Heart right ventricle (tissue), 16 donors: ENCODE measurements around the gene DPM3. TPM values are rescaled to one million over a fixed set of nuclear protein-coding genes. Genes with fewer than 3 reads are reported as not detected.
A peak's percentile ranks its signal among the peaks of the same experiment; 100 is the strongest.
"Not testable (repeated sequence)": the region's sequence is repeated elsewhere in the genome, so short reads cannot be mapped to it uniquely, and the experiment has no call there.

Experiments
- ATAC-seq, 8 donors: fragments of 200-7000 bp; cut with Tn5 transposase; one replicate each; pipeline ENCODE4 v1.9.1; 2020; ENCODE audit warnings: mild to moderate bottlenecking in 8 of 8, moderate library complexity in 8 of 8, moderate number of reproducible peaks in 1 of 8
- DNase-seq, 2 donors: peaks; one replicate each; pipeline ENCODE4 v3.0.0-alpha.2; 2020
- H3K27ac ChIP-seq, 10 donors: fragments of 200-600 bp; sonication (generic) in 2 of 10; one replicate each; pipeline versions ENCODE4 v1.5.0 to v1.8.0; 2020 to 2022; ENCODE audit warnings: mild to moderate bottlenecking in 3 of 10
- H3K27me3 ChIP-seq, 7 donors: fragments of 200-600 bp; one replicate each; pipeline ENCODE4 v1.8.0; 2021 to 2022; ENCODE audit warnings: mild to moderate bottlenecking in 2 of 7
- H3K36me3 ChIP-seq, 9 donors: fragments of 200-600 bp; sonication (generic) in 1 of 9; one replicate each; pipeline versions ENCODE4 v1.5.0 to v1.8.0; 2020 to 2022; ENCODE audit warnings: mild to moderate bottlenecking in 2 of 9
- H3K4me1 ChIP-seq, 9 donors: fragments of 200-600 bp; sonication (generic) in 1 of 9; one replicate each; pipeline versions ENCODE4 v1.5.0 to v1.8.0; 2020 to 2022; ENCODE audit warnings: mild to moderate bottlenecking in 4 of 9
- H3K4me3 ChIP-seq, 10 donors: fragments of 200-600 bp; sonication (generic) in 2 of 10; one replicate each; pipeline versions ENCODE4 v1.5.0 to v1.8.0; 2020 to 2022; ENCODE audit warnings: mild to moderate bottlenecking in 7 of 10, moderate library complexity in 2 of 10
- H3K9me3 ChIP-seq, 11 donors: fragments of 200-600 bp in 10 of 11; sonication (generic) in 2 of 11; one replicate each; pipeline versions ENCODE4 v1.5.0 to v1.8.0; 2013 to 2022; ENCODE audit warnings: mild to moderate bottlenecking in 2 of 11, control low read depth in 1 of 11, moderate library complexity in 1 of 11
- WGBS, 2 donors: extraction: QIAGEN DNeasy Blood & Tissue Kit; methylation state at CpG; one replicate each; pipeline ENCODE4 v1.1.7; 2013; ENCODE audit warnings: inconsistent platforms in 1 of 2; 5-methylcytosine and 5-hydroxymethylcytosine counted together
- intact Hi-C, 10 donors: fragments of 100-400 bp; cut with DNase I; formaldehyde crosslinking; loops; one replicate each; pipeline versions ENCODE4 v1.11.1 to v1.14.2; 2022
- long read RNA-seq, 3 donors: library from polyadenylated mRNA; unstranded; transcript quantifications; one replicate each; pipeline ENCODE4 v2.0.0, GENCODE V29; 2020 to 2021
- polyA plus RNA-seq, 2 donors: library from polyadenylated mRNA; stranded (reverse); fragments of 200-250 nt; gene quantifications; one replicate each; pipeline ENCODE4 v1.2.3, GENCODE V29; 2013
- total RNA-seq, 10 donors: library from RNA; stranded (reverse); fragmentation: NEBNext Ultra II Directional in 3 of 10; extraction: Animal tissue kit (Norgen Biotek cat#: 25700) in 3 of 10; gene quantifications; one replicate each; pipeline versions ENCODE4 v1.2.1 to v1.2.4, GENCODE V29; 2021 to 2023
- TF ChIP-seq, protein P1 (sequence below), 9 donors: fragments of 200-600 bp; sonication (generic) in 2 of 9; IDR thresholded peaks; one replicate each; pipeline versions ENCODE4 v1.5.0 to v1.8.0; 2021 to 2022; ENCODE audit warnings: antibody characterized with exemption in 9 of 9, mild to moderate bottlenecking in 5 of 9, moderate library complexity in 1 of 9
- donor health status: Arrhythmogenic right ventricular cardiomyopathy.
- donor health status: ischemic (EF 13 %, LVEDD 7.1; RV severe dilation, severe dysfunction).
- donor health status: healthy with polysubstance abuse.
- donor health status: DM: no; HTN: yes; CAD: no.
- donor health status: DM: no; HTN: no; CAD: no.
- donor health status: ischemic (EF 25% LVEDD 6.9; RV normal size, moderate dysfunction).
- donor health status: ischemic (EF 25% LVEDD 5.7; RV mildly dilated, moderate dysfunction).
- donor health status: healthy.
- donor health status: DM: yes; HTN: yes; CAD: no.
- donor health status: Ischemic cardiomyopathy.
- donor health status: ischemic (EF 35%, LVEDD 5.7; RV mildly dilated, moderate dysfunction).
- donor health status: nonischemic (EF 11% LVEDD 7.7; RV severe dilation, severe dysfunction).
- donor health status: DM: yes; HTN: yes; CAD: no.
- donor health status: PGD.
- donor health status: ischemic (EF 29% LVEDD 5.4; RV normal size, mild dysfunction).
- donor health status: nonischemic (EF 23%, LVEDD 6.1; RV moderate dilation, normal function).

Gene DPM3
- total RNA-seq, result 10 to 100 TPM; 48.2 to 70.9 (median 53.4) TPM
- 100 to 1,000 TPM; 144 to 304 TPM for polyA plus RNA-seq
- long read RNA-seq, donor 1, transcript DPM3-203 (2 exons, 409 nt), result major isoform, 10 of 15 reads
- long read RNA-seq, donor 1, partial matches to known transcripts, result 0 of 15 reads
- long read RNA-seq, donor 1, other reads (novel, unspliced or antisense), result 0 of 15 reads
- long read RNA-seq, donor 2, transcript DPM3-203 (2 exons, 409 nt), result major isoform, 13 of 23 reads
- long read RNA-seq, donor 2, transcript DPM3-202 (1 exons, 517 nt), result minor isoform, 8 of 23 reads
- long read RNA-seq, donor 2, partial matches to known transcripts, result 0 of 23 reads
- long read RNA-seq, donor 2, other reads (novel, unspliced or antisense), result 0 of 23 reads
- long read RNA-seq, donor 3, partial matches to known transcripts, result 0 of 4 reads
- long read RNA-seq, donor 3, other reads (novel, unspliced or antisense), result 0 of 4 reads

DNA sequence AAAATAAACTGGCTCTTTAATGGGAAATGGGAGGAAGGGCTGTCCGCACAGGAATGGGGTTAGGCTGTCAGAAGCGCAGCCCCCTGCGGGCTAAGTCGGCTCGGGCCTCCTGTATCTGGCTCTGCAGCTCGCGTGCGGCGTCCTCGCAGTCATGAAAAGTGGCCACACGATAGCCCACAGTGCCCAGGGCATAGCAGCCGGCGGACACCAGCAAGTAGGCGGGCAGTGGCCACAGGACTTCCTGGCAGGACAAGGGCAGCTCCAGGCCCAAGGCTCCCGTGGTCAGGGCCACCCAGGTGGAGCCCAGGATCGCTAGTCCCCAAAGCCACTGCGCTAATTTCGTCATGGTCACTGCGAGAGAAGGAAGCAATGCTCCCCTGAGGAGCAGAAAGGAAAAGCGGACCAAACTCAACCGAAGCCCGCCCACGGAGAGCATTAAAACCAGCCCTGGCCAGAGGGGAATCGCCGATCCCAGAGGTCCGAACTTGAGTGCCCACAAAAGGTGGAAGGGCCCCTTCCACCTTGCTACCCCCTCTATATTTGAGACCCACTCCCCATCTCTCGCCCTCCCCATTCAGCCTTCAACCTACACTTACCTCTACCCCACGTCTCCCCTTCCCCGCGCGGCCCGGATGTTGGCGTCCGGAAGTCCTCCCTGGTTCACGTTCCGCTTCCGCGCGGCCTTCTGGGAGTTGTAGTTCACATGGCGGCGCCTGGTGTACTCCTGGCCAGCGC is at the start of gene DPM3:
Gene DPM3, minus strand, starts transcription at position 637 of the 735 bp plus-strand sequence. Its CDS starts 291 bp downstream, at position 346.
- peaks cover 0 to 22% (median 0%) of the 10 kb centered on the region in 9 donors for H3K36me3 ChIP-seq
- TF ChIP-seq, protein P1, sequence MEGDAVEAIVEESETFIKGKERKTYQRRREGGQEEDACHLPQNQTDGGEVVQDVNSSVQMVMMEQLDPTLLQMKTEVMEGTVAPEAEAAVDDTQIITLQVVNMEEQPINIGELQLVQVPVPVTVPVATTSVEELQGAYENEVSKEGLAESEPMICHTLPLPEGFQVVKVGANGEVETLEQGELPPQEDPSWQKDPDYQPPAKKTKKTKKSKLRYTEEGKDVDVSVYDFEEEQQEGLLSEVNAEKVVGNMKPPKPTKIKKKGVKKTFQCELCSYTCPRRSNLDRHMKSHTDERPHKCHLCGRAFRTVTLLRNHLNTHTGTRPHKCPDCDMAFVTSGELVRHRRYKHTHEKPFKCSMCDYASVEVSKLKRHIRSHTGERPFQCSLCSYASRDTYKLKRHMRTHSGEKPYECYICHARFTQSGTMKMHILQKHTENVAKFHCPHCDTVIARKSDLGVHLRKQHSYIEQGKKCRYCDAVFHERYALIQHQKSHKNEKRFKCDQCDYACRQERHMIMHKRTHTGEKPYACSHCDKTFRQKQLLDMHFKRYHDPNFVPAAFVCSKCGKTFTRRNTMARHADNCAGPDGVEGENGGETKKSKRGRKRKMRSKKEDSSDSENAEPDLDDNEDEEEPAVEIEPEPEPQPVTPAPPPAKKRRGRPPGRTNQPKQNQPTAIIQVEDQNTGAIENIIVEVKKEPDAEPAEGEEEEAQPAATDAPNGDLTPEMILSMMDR (IDR thresholded peaks at IDR 0.05), result peak in 1 of 9 donors; percentile 6
- peak within 1 kb of the TSS; percentile 52 to 95 (median 84) for H3K4me3 ChIP-seq
- DNase-seq (peak; percentile 90 to 92), ATAC-seq (peak; percentile 65 to 84 (median 78))
- WGBS, 2 donors, result 0 to 1% methylated on average over 42 of the region's 42 CpGs
- intact Hi-C loops, result loop anchor here in 2 of 10 donors (5.0 kb wide), 2 partner anchors 32 to 53 kb away; partner anchors contain the start of genes KRTCAP2 (in 1 of the 2) and TRIM46 (in 1 of the 2)
- H3K27ac ChIP-seq, result peak within 1 kb of the TSS; percentile 66 to 96 (median 92)
- H3K27me3 ChIP-seq, result no peaks in the 10 kb centered on the region
- H3K4me1 ChIP-seq, result peaks cover 4 to 46% (median 32%) of the 10 kb centered on the region in 9 donors
- H3K9me3 ChIP-seq, result no peaks in the 10 kb centered on the region

- ATAC-seq, H3K36me3 ChIP-seq, H3K9me3 ChIP-seq, H3K4me3 ChIP-seq, H3K27ac ChIP-seq, H3K27me3 ChIP-seq, intact Hi-C loops, DNase-seq: not testable (repeated sequence)
- H3K4me1 ChIP-seq, result peaks cover 2 to 37% (median 29%) of the 10 kb centered on the region in 9 donors
- 96 to 97% methylated on average over 21 to 23 of the region's 45 CpGs for WGBS, 2 donors
Measured at GRCh38 chr1:155189926-155190325, 49.6 kb upstream of the DPM3 start.

DNA sequence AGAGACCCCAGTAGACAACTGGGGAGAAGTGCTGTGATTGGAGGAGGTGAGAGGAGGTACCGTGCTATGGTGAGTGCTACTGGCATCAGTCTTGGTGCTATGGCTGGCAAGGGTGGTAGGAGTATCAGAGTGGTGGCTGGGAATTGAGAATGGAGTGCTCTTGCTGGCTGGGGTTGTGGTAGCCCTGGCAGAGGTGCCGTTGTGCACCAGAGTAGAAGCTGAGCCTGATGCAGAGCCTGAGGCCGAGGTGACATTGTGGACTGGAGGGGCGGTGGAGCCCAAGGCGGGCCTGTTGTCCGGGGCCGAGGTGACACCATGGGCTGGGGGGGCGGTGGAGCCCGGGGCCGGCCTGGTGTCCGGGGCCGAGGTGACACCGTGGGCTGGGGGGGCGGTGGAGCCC is 47.9 kb upstream of the DPM3 start:
- no peak for ATAC-seq
- TF ChIP-seq, protein P1 (IDR thresholded peaks at IDR 0.05), result no peak
- Histone ChIP-seq H3K27ac (no peak overlapping the region), H3K36me3 (no peaks in the 10 kb centered on the region), H3K4me1 (peaks cover 3 to 25% (median 16%) of the 10 kb centered on the region in 9 donors), H3K27me3 (no peaks in the 10 kb centered on the region), H3K9me3 (no peaks in the 10 kb centered on the region), H3K4me3 (no peak overlapping the region)
- no peak for DNase-seq
- intact Hi-C loops, result no loop called here
- 93 to 95% methylated on average over 12 to 14 of the region's 14 CpGs for WGBS, 2 donors

- ATAC-seq (no peak), DNase-seq (no peak)
- Histone ChIP-seq H3K4me3 (no peak overlapping the region), H3K27ac (no peak overlapping the region), H3K36me3 (no peaks in the 10 kb centered on the region), H3K27me3 (no peaks in the 10 kb centered on the region), H3K4me1 (peaks cover 0 to 17% (median 8%) of the 10 kb centered on the region in 9 donors), H3K9me3 (no peaks in the 10 kb centered on the region)
- TF ChIP-seq, protein P1 (IDR thresholded peaks at IDR 0.05), result no peak
- WGBS, 2 donors, result 80 to 83% methylated on average over 16 of the region's 16 CpGs
- intact Hi-C loops, result no loop called here
Measured at GRCh38 chr1:155187456-155187891, 47.1 kb upstream of the DPM3 start.
